Thoracic aorta (tissue), 2 donors: Measurements from ENCODE around the gene CYFIP2. TPM values are rescaled to one million over a fixed set of nuclear protein-coding genes. Genes with fewer than 3 reads are reported as not detected.

ENCODE experiments used
- ATAC-seq: fragments of 150-250 bp; one replicate; pipeline ENCODE4 v1.8.0; 2017; ENCODE audit warnings: low read depth; ENCODE audit not compliant: insufficient number of reproducible peaks, low FRiP score
- DNase-seq: peaks from one replicate; pipeline ENCODE4 v3.0.0-alpha.2; 2020; ENCODE audit warnings: low spot score
- H3K27ac ChIP-seq, 2 donors: fragments of 200-600 bp; sonication (generic); 1 replicate in 1 of 2; 2 replicates in 1 of 2; pipeline ENCODE4 v1.5.1; 2016; ENCODE audit warnings: mild to moderate bottlenecking in 2 of 2, moderate library complexity in 2 of 2
- H3K27me3 ChIP-seq: fragments of 200-600 bp; sonication (generic); replicated peaks from 2 replicates; pipeline ENCODE4 v1.6.0; 2016; ENCODE audit warnings: mild to moderate bottlenecking; ENCODE audit not compliant: insufficient read depth
- H3K36me3 ChIP-seq: fragments of 200-600 bp; sonication (generic); one replicate; pipeline ENCODE4 v1.5.1; 2016
- H3K4me1 ChIP-seq, 2 donors: fragments of 200-600 bp; sonication (generic); 1 replicate in 1 of 2; 2 replicates in 1 of 2; pipeline versions ENCODE4 v1.5.1 to v1.6.0; 2016; ENCODE audit warnings: low read depth in 2 of 2, mild to moderate bottlenecking in 1 of 2; ENCODE audit not compliant: control insufficient read depth in 1 of 2
- H3K4me3 ChIP-seq: fragments of 200-600 bp; sonication (generic); 2 replicates; pipeline ENCODE4 v1.5.1; 2016; ENCODE audit warnings: mild to moderate bottlenecking
- H3K9me3 ChIP-seq: fragments of 200-600 bp; sonication (generic); 2 replicates; pipeline ENCODE4 v1.5.1; 2016
- CTCF ChIP-seq: fragments of 200-600 bp; sonication (generic); IDR thresholded peaks from one replicate; pipeline ENCODE4 v1.5.1; 2019; ENCODE audit warnings: antibody characterized with exemption
- total RNA-seq, 2 donors: library from RNA; depleted of rRNA; stranded (reverse); fragments of >200 nt; gene quantifications; one replicate each; pipeline versions ENCODE4 v1.1.0 to v1.2.3, GENCODE V29; 2016

Gene CYFIP2
- total RNA-seq, 2 donors from 2014 or later, result 60.0 to 192 TPM

DNA sequence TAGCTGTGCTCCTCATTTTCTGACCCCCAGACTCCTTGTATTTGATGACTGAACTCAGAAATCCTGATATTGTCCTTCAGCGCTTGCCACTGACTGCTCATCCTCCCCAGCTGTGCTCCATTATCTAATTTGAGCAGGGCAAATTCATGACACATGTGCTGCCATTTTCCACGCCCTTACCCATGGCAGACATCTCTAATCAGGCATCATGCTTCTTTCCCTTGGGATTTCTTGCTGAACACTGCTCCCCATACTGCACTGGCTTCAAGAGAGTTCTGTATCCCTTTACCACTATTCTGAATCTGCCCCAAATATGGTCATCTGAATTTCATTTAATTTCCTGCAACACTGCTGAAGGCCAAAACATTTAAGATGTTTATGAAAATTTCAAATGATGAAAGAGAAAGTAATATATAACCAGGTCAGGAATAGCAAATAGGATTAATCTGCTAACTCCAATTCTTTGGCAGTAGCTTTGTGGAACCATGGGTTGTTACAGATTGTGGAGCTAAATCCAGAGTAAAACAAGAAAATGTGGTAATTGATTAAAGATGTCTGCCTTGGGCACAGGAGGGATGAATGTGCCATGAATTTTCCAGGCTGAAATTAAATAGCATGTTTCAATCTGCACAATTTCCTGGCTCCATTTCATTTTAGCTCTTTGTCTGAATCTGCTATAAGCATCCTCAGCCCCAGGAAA is 93.6 kb downstream of the CYFIP2 start:
- H3K36me3 ChIP-seq, result peaks cover 13% of the 10 kb centered on the region
- no peak for TF ChIP-seq CTCF
- ATAC-seq (no peak), DNase-seq (no peak)
- no peaks in the 10 kb centered on the region for H3K9me3 ChIP-seq
- H3K4me3 ChIP-seq, result no peak overlapping the region
- H3K27ac ChIP-seq, result no peak overlapping the region
- peaks cover 0 to 7% of the 10 kb centered on the region in 2 donors for H3K4me1 ChIP-seq
- H3K27me3 ChIP-seq, result no peaks in the 10 kb centered on the region

DNA sequence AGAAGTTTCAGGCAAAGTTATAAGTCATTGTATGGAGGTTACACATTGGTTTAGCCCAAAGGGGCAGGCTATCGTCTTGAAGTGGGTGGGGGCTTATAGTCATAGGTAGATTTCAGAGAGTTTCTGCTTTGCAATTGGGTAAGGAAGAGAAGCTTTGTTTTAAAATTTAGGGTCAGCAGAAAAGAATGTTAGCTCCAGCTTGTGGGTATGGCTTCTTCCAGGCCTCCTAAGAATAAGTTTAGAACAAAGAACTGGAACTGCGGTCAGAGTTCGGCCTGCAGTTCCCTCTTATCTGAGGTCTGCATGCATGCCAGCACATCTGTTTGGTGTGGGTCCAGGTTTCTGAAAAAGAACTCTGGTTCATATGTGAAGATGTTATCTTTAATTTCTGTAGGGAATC is 96.1 kb downstream of the CYFIP2 start:
- no peak for ATAC-seq
- Histone ChIP-seq H3K27me3 (no peaks in the 10 kb centered on the region), H3K36me3 (peaks cover 13% of the 10 kb centered on the region), H3K4me1 (peaks cover 0 to 7% of the 10 kb centered on the region in 2 donors), H3K9me3 (no peaks in the 10 kb centered on the region), H3K27ac (no peak overlapping the region), H3K4me3 (no peak overlapping the region)
- TF ChIP-seq CTCF, result no peak
- no peak for DNase-seq

- H3K4me1 ChIP-seq, result peaks cover 0 to 7% of the 10 kb centered on the region in 2 donors
- no peak for TF ChIP-seq CTCF
- peaks cover 13% of the 10 kb centered on the region for H3K36me3 ChIP-seq
- ATAC-seq (no peak), DNase-seq (no peak)
- H3K27me3 ChIP-seq, result no peaks in the 10 kb centered on the region
- H3K27ac ChIP-seq, result no peak overlapping the region
- no peaks in the 10 kb centered on the region for H3K9me3 ChIP-seq
- no peak overlapping the region for H3K4me3 ChIP-seq
These were observed 96.6 kb downstream of the CYFIP2 start for GRCh38 chr5:157362502-157362901.

DNA sequence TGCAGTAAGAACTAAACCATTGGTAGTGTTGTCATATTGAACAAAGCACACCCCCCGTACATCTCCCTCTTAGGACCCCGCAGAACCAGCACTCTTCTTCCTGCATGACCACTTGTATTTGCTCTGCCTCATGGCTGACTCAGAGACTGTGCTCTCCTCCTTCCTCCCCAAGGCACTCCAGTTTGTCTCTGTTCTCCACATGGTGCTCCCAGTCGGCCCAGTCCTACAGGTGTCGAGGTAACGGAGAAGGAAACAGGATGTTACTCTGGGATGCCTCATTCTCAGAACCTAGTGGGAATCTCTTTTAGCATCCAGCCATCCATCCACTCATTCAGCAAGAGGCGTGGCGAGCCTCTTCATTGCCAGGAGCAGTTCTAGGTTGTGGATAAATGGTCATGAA is 97.1 kb downstream of the CYFIP2 start:
- TF ChIP-seq CTCF, result no peak
- no peaks in the 10 kb centered on the region for H3K27me3 ChIP-seq
- no peak overlapping the region for H3K27ac ChIP-seq
- ATAC-seq, result no peak
- H3K4me3 ChIP-seq, result no peak overlapping the region
- no peak for DNase-seq
- peaks cover 0 to 7% of the 10 kb centered on the region in 2 donors for H3K4me1 ChIP-seq
- no peaks in the 10 kb centered on the region for H3K9me3 ChIP-seq
- H3K36me3 ChIP-seq, result peaks cover 13% of the 10 kb centered on the region

- DNase-seq, result no peak
- Histone ChIP-seq H3K27me3 (no peaks in the 10 kb centered on the region), H3K4me3 (no peak overlapping the region), H3K36me3 (no peaks in the 10 kb centered on the region), H3K9me3 (no peaks in the 10 kb centered on the region), H3K4me1 (peaks cover 4 to 16% of the 10 kb centered on the region in 2 donors), H3K27ac (no peak overlapping the region)
- ATAC-seq, result no peak
- no peak for TF ChIP-seq CTCF
These were observed 99.8 kb downstream of the CYFIP2 start for GRCh38 chr5:157365732-157366131.
